NCI-H510A (cell line): ENCODE results near the gene LCP2.

ENCODE experiments used
- DNase-seq: peaks from one replicate; lab custom pipeline; 2025; lab: John Stamatoyannopoulos, UW

The LCP2 gene

GRCh38 chr5:170297589-170298462 is at the start of gene LCP2:
TSS of gene LCP2 (minus strand) at chr5:170297777. CDS start at chr5:170297611, 166 bp downstream.
- no peak for DNase-seq

GRCh38 chr5:170347022-170347567 is 49.5 kb upstream of the LCP2 start:
- DNase-seq = no peak

GRCh38 chr5:170345971-170346370 is 48.4 kb upstream of the LCP2 start:
- DNase-seq = no peak

GRCh38 chr5:170343177-170343576 is 45.6 kb upstream of the LCP2 start:
- no peak for DNase-seq

- no peak for DNase-seq
Observed at GRCh38 chr5:170342153-170342725, 44.7 kb upstream of the LCP2 start.

- DNase-seq = no peak
Observed at GRCh38 chr5:170341545-170341944, 44.0 kb upstream of the LCP2 start.

- DNase-seq = no peak
Observed at GRCh38 chr5:170339780-170340167, 42.2 kb upstream of the LCP2 start.

GRCh38 chr5:170338933-170339779 is 41.6 kb upstream of the LCP2 start:
- DNase-seq = no peak

- DNase-seq = no peak
Observed at GRCh38 chr5:170338291-170338690, 40.7 kb upstream of the LCP2 start.

GRCh38 chr5:170337045-170337733 is 39.6 kb upstream of the LCP2 start:
- DNase-seq = no peak

- no peak for DNase-seq
Observed at GRCh38 chr5:170336065-170336464, 38.5 kb upstream of the LCP2 start.

- DNase-seq = no peak
Observed at GRCh38 chr5:170334626-170335025, 37.0 kb upstream of the LCP2 start.

- no peak for DNase-seq
Observed at GRCh38 chr5:170333161-170333910, 35.8 kb upstream of the LCP2 start.

- DNase-seq = no peak
Observed at GRCh38 chr5:170332058-170332457, 34.5 kb upstream of the LCP2 start.

GRCh38 chr5:170330568-170331054 is 33.0 kb upstream of the LCP2 start:
- DNase-seq = no peak

GRCh38 chr5:170329524-170329923 is 31.9 kb upstream of the LCP2 start:
- no peak for DNase-seq

GRCh38 chr5:170327829-170328228 is 30.3 kb upstream of the LCP2 start:
- DNase-seq = no peak

GRCh38 chr5:170327168-170327567 is 29.6 kb upstream of the LCP2 start:
- DNase-seq = no peak

- no peak for DNase-seq
Observed at GRCh38 chr5:170319301-170319700, 21.7 kb upstream of the LCP2 start.

- DNase-seq = no peak
Observed at GRCh38 chr5:170317499-170317898, 19.9 kb upstream of the LCP2 start.

GRCh38 chr5:170316937-170317336 is 19.4 kb upstream of the LCP2 start:
- DNase-seq = no peak
